MM.1S (cell line): Measurements from ENCODE around the gene LIX1.

Experiments used
- DNase-seq: peaks from one replicate; pipeline ENCODE4 v3.0.0-alpha.2; 2015
- H2AFZ ChIP-seq: fragments of 300-600 bp; sonication (generic); 2 replicates; pipeline ENCODE4 v1.6.0; 2016; ENCODE audit warnings: antibody characterized with exemption, low read length
- H3F3A ChIP-seq: fragments of 300-600 bp; sonication (generic); 2 replicates; pipeline ENCODE4 v1.6.1; 2016; ENCODE audit warnings: mild to moderate bottlenecking, antibody characterized with exemption, low read length, moderate library complexity, mixed read lengths; ENCODE audit not compliant: insufficient read depth
- H3K27ac ChIP-seq: fragments of 300-600 bp; sonication (generic); 2 replicates; pipeline ENCODE4 v1.5.1; 2016; ENCODE audit warnings: mild to moderate bottlenecking, low read length
- H3K27me3 ChIP-seq: fragments of 300-600 bp; sonication (generic); replicated peaks from 2 replicates; pipeline ENCODE4 v1.6.0; 2016; ENCODE audit warnings: low read length; ENCODE audit not compliant: insufficient read depth
- H3K36me3 ChIP-seq: fragments of 300-600 bp; sonication (generic); replicated peaks from 2 replicates; pipeline ENCODE4 v1.6.1; 2016; ENCODE audit warnings: mild to moderate bottlenecking, low read length, mixed read lengths; ENCODE audit not compliant: insufficient read depth
- H3K4me1 ChIP-seq: fragments of 300-600 bp; sonication (generic); 2 replicates; pipeline ENCODE4 v1.6.1; 2016; ENCODE audit warnings: low read length, mixed read lengths
- H3K4me2 ChIP-seq: fragments of 300-600 bp; sonication (generic); 2 replicates; pipeline ENCODE4 v1.6.0; 2016; ENCODE audit warnings: low read depth, low read length
- H3K4me3 ChIP-seq: fragments of 300-600 bp; sonication (generic); 2 replicates; pipeline ENCODE4 v1.5.1; 2016; ENCODE audit warnings: low read length, mixed read lengths
- H3K79me2 ChIP-seq: fragments of 300-600 bp; sonication (generic); 2 replicates; pipeline ENCODE4 v1.6.1; 2016; ENCODE audit warnings: mixed run types, low read length, mixed read lengths
- H3K9ac ChIP-seq: fragments of 300-600 bp; sonication (generic); 2 replicates; pipeline ENCODE4 v1.6.1; 2016; ENCODE audit warnings: low read length, mixed read lengths
- H3K9me2 ChIP-seq: fragments of 300-600 bp; sonication (generic); replicated peaks from 2 replicates; pipeline ENCODE4 v1.6.1; 2016; ENCODE audit warnings: mild to moderate bottlenecking, low read length, mixed read lengths; ENCODE audit not compliant: insufficient read depth
- H3K9me3 ChIP-seq: fragments of 300-600 bp; sonication (generic); replicated peaks from 2 replicates; pipeline ENCODE4 v1.6.1; 2016; ENCODE audit warnings: mild to moderate bottlenecking, low read length, mixed read lengths; ENCODE audit not compliant: insufficient read depth
- H4K20me1 ChIP-seq: fragments of 300-600 bp; sonication (generic); 2 replicates; pipeline ENCODE4 v1.6.1; 2016; ENCODE audit warnings: mild to moderate bottlenecking, low read length, moderate library complexity, mixed read lengths; ENCODE audit not compliant: insufficient read depth
- EZH2 ChIP-seq: fragments of 300-600 bp; sonication (generic); optimal IDR thresholded peaks from 2 replicates; pipeline ENCODE3; 2017; ENCODE audit warnings: low read depth, mild to moderate bottlenecking, antibody characterized with exemption, low read length, mixed read lengths
- EZH2phosphoT487 ChIP-seq: fragments of 300-600 bp; sonication (generic); IDR thresholded peaks from 2 replicates; pipeline ENCODE4 v1.6.1; 2018; ENCODE audit warnings: antibody characterized with exemption, low read length
- TF ChIP-seq, protein P1 (sequence below): fragments of 300-600 bp; sonication (generic); IDR thresholded peaks from 2 replicates; pipeline ENCODE4 v1.5.1; 2016; ENCODE audit warnings: antibody characterized with exemption, low read length, mixed read lengths

LIX1 gene

DNA sequence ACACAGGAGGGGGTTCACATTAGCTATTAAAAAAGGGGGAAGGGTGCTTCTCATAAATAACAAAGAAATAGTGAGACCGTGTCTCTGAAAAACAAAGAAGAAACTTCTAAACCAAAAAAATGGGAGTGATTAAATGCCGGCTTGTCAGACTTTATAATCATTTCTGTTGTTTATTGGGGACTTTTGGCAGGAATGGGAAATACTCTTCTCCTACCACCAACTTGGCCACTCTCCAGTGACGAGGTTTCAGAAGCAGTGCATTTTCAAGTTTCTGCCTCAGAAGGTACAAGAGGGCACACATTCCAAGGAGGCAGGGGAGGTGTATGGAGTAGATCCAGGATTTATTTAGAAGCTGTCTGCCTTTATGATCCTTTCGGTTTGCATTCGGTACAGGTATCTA, 46.2 kb downstream of the LIX1 start:
- no peaks in the 10 kb centered on the region for H3K27me3 ChIP-seq
- H3K4me3 ChIP-seq: no peak overlapping the region
- H3K9me2 ChIP-seq: no peaks in the 10 kb centered on the region
- no peak overlapping the region for H3K4me2 ChIP-seq
- H2AFZ ChIP-seq: no peak overlapping the region
- no peak overlapping the region for H3K9ac ChIP-seq
- no peaks in the 10 kb centered on the region for H3K9me3 ChIP-seq
- no peak for DNase-seq
- H3K36me3 ChIP-seq: no peaks in the 10 kb centered on the region
- no peak for TF ChIP-seq EZH2phosphoT487
- TF ChIP-seq, protein P1, sequence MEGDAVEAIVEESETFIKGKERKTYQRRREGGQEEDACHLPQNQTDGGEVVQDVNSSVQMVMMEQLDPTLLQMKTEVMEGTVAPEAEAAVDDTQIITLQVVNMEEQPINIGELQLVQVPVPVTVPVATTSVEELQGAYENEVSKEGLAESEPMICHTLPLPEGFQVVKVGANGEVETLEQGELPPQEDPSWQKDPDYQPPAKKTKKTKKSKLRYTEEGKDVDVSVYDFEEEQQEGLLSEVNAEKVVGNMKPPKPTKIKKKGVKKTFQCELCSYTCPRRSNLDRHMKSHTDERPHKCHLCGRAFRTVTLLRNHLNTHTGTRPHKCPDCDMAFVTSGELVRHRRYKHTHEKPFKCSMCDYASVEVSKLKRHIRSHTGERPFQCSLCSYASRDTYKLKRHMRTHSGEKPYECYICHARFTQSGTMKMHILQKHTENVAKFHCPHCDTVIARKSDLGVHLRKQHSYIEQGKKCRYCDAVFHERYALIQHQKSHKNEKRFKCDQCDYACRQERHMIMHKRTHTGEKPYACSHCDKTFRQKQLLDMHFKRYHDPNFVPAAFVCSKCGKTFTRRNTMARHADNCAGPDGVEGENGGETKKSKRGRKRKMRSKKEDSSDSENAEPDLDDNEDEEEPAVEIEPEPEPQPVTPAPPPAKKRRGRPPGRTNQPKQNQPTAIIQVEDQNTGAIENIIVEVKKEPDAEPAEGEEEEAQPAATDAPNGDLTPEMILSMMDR: no peak
- no peak for TF ChIP-seq EZH2
- peaks cover 15% of the 10 kb centered on the region for H3K4me1 ChIP-seq
- H3F3A ChIP-seq: no peaks in the 10 kb centered on the region; the same call in 1 of the 2 replicates
- H3K79me2 ChIP-seq: no peaks in the 10 kb centered on the region
- H4K20me1 ChIP-seq: no peaks in the 10 kb centered on the region
- H3K27ac ChIP-seq: no peak overlapping the region

DNA sequence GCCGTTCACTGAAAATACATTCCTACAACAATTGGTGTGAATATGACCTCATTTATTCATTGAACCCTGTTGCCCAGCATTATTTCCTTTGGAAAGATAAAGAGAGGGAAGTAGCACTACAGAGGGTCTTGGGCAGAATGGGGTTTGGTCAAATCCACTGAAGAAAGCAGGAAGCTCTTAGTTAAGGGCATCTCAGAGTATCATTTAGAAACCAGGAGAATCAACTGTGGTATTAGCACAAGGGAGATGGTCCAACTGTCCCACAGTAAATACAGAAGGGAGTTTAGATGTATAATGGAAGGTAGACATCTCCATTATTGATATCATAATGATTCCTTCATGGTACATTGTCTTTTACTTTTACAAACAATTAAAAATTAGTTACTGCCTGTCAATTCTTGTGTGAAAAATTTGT, 47.1 kb downstream of the LIX1 start:
- no peaks in the 10 kb centered on the region for H3K27me3 ChIP-seq
- H4K20me1 ChIP-seq: no peaks in the 10 kb centered on the region
- H3K9me3 ChIP-seq: no peaks in the 10 kb centered on the region
- DNase-seq: no peak
- peak overlapping the region; percentile 44; the same call in 1 of the 2 replicates for H2AFZ ChIP-seq
- H3K9ac ChIP-seq: no peak overlapping the region
- no peak overlapping the region for H3K4me3 ChIP-seq
- H3K4me2 ChIP-seq: peak overlapping the region; percentile 57
- no peaks in the 10 kb centered on the region for H3K9me2 ChIP-seq
- H3K36me3 ChIP-seq: no peaks in the 10 kb centered on the region
- H3K27ac ChIP-seq: peak overlapping the region; percentile 28; the same call in 1 of the 2 replicates
- H3F3A ChIP-seq: no peaks in the 10 kb centered on the region; the same call in 1 of the 2 replicates
- H3K4me1 ChIP-seq: peaks cover 15% of the 10 kb centered on the region
- TF ChIP-seq EZH2 (no peak), EZH2phosphoT487 (no peak)
- TF ChIP-seq, protein P1: no peak
- no peaks in the 10 kb centered on the region for H3K79me2 ChIP-seq

GRCh38 chr5:97094579-97095317, 47.7 kb downstream of the LIX1 start:
- Histone ChIP-seq H3F3A (no peaks in the 10 kb centered on the region; the same call in 1 of the 2 replicates), H3K79me2 (no peaks in the 10 kb centered on the region), H3K9me3 (no peaks in the 10 kb centered on the region), H3K4me3 (no peak overlapping the region), H3K27ac (peak overlapping the region; percentile 28; the same call in 1 of the 2 replicates), H3K27me3 (no peaks in the 10 kb centered on the region), H3K4me2 (peak overlapping the region; percentile 57), H3K36me3 (no peaks in the 10 kb centered on the region), H3K4me1 (peaks cover 15% of the 10 kb centered on the region), H3K9ac (no peak overlapping the region), H2AFZ (peak overlapping the region; percentile 44; the same call in 1 of the 2 replicates), H3K9me2 (no peaks in the 10 kb centered on the region), H4K20me1 (no peaks in the 10 kb centered on the region)
- DNase-seq: peak; percentile 69
- TF ChIP-seq, protein P1: no peak
- TF ChIP-seq EZH2: no peak
- TF ChIP-seq EZH2phosphoT487: no peak
